Measurements from ENCODE around the gene KRT6B.
"Not testable (repeated sequence)": the region's sequence is repeated elsewhere in the genome, so short reads cannot be mapped to it uniquely, and the experiment has no call there.

- TF ChIP-seq CTCF (conservative IDR thresholded peaks at IDR 0.05; ENCODE audit: low read depth, low read length); EZH2 (IDR thresholded peaks at IDR 0.05; ENCODE audit: borderline replicate concordance, low read depth, low read length, poor library complexity, severe bottlenecking): not testable (repeated sequence)
These were observed 35.9 kb upstream of the KRT6B start for GRCh38 chr12:52487744-52488443.
